ENCODE measurements around the gene ATP2A3.

Gene ATP2A3

DNA sequence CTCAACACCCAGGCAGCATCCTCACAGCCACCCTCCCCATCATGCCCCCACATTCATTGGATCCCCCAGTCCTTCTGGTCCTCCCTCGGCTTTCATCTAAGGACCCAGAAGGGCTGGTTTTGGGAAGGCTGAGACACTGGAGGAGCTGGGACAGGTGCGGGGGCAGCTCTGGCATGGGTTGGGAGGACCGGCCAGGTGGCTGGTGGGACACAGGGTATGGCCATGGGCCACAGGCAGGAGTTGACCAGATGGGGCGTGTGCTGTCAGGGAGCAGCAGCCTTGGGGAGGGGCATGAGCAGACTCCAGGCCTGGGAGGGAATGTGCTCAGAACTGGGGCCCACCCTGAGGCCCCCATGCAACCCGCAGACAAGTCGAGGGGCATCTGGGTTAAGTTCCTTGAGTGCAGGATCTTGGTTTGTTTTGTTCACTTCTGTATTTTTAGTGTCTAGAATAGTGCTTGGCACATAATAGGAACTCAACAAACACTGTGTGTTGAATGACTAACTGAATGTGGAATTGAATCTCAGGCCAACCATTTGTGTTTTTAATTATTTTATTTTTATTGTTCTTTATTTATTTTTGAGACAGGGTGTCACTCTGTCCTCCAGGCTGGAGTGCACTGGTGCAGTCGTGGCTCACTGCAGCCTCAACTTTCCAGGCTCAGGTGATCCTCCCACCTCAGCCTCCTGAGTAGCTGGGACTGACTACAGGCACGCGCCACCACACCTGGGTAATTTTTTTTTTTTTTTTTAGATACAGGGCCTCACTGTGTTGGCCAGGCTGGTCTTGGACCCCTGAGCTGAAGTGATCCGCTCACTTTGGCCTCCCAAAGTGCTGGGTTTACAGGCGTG is 53.6 kb downstream of the ATP2A3 start:
- DNase-seq (ENCODE audit: low read depth): no peak

DNA sequence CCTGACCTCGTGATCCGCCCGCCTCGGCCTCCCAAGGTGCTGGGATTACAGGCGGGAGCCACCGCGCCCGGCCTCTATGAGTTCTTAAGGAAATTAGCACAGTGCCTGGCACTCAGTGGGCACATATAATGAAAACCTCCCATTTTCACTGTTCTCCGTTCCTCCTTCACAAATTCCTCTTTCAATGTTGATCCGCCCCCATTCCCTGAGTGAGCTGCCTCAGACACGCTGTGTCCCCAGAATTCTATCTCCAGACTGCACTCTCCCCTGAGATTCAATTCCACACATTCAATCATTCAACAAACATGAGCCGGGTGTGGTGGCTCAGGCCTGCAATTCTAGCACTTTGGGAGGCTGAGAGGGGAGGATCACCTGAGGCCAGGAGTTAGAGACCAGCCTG is 55.0 kb downstream of the ATP2A3 start:
- no peak for DNase-seq (ENCODE audit: low read depth)

DNA sequence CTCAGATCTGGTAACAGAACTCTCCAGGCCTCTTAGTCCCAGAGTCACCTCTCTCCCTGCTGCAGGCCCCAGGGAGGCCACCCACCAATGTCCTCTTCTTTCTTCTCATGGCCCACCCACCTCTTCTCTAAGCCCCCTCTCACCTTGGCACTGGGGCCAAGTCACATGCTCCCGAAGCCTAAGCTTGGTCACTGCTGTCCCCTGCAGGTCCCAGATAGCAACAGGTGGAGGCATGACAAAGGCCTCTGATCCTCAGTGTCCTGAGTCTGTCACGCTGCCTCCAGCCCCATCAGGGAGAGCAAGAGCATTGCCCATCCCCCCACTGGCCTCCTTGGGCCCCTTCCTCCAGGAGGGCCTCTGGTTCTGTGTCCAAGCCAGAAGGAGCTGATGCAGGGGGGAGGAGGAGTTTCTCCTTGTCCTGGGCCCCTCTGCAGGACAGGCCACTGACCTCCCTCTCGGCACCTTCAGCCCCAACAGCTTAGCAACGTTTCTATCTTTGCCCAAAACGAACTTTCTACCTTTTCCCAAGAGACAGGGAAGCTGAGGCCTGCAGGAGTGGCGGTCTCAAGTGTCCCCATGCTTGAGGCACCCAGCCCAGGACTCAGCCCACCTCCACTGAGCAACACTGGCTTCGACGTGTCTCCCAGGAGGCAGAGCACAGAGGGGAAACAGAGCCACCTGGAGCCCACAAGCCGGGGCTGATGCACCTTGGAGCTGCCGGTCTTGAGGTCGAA is 56.6 kb downstream of the ATP2A3 start:
- no peak for DNase-seq (ENCODE audit: low read depth)

DNA sequence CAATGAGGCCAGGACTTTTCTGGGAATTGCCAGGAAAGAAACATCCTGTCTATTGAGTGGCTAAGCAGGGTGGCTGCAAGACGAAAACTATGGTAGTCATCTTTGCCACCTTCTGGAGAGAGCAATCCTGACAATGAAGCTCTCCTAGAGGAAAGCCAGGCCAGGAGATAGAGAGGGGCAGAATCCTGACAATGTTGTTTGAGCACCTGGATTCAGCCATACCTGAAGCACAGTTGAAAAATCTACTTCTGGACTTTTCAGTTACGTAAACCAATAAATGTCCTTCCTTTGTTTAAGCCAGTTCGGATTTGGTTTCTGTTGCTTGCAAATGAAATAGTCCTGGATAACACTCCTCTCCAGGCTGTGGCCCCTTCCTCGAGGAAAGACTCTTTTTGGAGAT is 57.4 kb downstream of the ATP2A3 start:
- no peak for DNase-seq (ENCODE audit: low read depth)

DNA sequence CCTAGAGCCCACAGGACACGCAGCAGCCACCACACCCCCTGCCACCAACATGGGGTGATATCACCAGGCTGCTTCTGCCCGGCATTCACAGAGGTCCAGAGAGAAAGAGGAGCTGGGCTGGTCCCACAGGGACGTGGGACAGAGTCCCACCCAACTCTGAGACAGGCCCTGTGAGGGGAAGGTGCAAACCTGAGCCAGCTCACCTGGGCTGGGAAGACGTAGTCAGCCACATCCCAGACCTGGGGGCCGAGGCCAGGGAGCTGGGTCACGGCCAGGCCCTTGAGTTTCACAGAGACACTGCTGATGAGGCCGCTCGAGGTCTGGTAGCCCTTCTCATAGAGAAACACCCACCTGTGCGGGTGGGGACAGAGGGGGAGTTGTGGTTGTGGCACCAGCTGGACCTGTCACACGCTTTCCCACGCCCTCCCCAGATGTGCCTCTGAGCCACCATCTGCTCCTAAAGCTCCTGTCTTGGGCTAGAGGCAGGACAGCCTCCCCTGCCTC is 59.2 kb downstream of the ATP2A3 start:
- no peak for DNase-seq (ENCODE audit: low read depth)

DNA sequence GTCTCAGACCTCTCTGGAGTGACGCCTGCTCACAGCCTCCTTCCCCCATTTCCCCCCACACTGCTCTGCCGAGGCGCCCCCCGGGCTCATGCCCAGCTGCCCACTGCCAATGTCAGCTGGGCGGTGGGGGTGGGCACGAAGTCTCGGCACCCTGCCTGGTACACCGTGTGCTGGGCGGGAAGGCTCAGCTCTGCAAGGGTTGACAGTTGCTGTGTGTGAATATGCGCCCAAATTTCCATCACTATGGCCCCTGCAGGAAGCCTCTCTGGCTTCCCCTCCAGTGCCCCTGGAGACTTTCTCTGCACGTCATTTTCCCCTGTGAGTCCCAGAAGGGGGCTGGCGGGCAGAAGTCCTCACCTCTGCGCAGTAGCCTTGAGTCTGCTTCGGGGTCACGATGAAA is 59.7 kb downstream of the ATP2A3 start:
- DNase-seq (ENCODE audit: low read depth): no peak

DNA sequence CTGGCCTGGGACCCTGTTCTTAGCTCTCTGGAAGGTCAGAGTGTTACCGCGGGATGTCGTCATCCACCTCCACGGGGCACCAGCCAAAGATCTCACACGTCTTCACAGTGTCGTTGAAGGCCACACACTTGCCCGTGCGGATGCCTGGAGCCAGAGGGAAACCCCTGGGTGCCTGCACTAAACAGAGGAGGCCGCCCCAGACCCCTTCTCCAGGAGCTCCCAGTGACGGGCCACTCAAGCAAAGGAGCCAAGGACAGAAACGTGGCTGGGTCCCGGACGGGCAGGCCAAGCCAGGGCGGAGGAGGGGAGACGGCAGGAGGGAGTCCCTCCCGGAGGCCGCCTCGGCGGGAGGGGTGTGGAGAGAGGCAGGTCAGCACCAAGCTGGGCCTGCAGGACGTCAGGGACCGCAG is 60.4 kb downstream of the ATP2A3 start:
- DNase-seq (ENCODE audit: low read depth): no peak

GRCh38 chr17:3903051-3903825 is 61.0 kb downstream of the ATP2A3 start:
- no peak for DNase-seq (ENCODE audit: low read depth)

DNA sequence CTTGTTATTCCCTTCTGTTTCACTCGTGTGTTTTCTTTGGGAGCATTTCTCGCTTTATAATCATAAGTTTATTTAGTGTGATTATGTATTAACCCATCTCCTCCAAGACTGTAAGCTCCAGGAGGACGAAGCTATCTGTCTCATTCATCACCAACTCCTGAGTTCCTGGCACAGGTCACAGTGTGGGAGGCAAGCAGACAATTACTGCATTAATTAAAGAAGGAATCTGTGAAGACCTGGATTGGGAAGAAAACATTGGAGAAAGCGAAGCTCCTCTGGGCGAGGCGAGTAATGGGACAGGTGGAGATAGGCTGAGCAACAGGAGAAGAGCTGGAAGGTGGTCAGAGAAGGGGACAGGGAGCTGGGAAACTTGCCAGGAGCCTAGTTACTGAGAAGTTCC is 63.6 kb downstream of the ATP2A3 start:
- no peak for DNase-seq (ENCODE audit: low read depth)

DNA sequence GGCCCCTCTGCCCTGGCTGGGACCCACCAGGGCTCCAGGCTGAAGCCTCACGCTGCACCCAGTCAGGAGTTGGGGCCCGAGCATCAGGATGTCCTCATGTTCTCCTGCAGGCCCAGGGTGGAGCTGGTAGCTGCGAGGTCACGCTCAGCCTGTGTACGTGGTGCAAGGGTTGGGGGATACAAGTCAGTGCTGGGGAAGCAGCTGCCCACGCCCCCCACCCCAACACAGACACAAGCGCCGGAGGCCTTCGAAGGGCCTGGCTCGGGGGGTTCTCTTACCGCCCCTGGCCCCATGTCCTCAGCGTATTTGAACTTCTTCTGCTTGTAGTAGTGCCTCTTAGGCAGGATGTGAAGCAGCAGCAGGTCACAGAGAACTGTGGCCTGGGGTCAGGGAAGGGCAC is 66.5 kb downstream of the ATP2A3 start:
- DNase-seq (ENCODE audit: low read depth): no peak

- DNase-seq (ENCODE audit: low read depth): no peak
Observed at GRCh38 chr17:3896968-3897235, 67.3 kb downstream of the ATP2A3 start.

- no peak for DNase-seq (ENCODE audit: low read depth)
Observed at GRCh38 chr17:3896108-3896967, 67.9 kb downstream of the ATP2A3 start.

- no peak for DNase-seq (ENCODE audit: low read depth)
Observed at GRCh38 chr17:3895354-3895753, 68.9 kb downstream of the ATP2A3 start.

GRCh38 chr17:3894911-3895343 is 69.3 kb downstream of the ATP2A3 start:
- no peak for DNase-seq (ENCODE audit: low read depth)

- no peak for DNase-seq (ENCODE audit: low read depth)
Observed at GRCh38 chr17:3894188-3894587, 70.0 kb downstream of the ATP2A3 start.

DNA sequence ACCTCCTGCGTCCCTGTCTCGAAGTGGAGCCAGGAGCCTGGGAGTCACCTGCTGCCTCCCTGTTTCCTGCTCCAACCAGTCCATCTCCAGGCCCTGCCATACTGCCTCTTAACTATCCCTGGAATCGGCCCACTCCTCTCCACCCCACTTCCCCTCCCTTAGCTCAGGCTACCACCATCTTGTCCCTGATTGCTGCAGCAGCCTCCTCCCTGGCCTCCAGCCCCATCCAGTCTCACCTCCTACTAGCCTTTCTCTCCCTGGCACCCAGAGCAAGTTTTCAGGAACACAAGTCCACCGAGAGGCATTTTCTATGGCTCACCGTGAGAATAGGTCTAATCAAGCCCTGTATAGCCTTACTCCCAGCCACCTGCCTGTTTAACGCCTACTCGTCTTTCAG is 70.5 kb downstream of the ATP2A3 start:
- DNase-seq (ENCODE audit: low read depth): no peak

DNA sequence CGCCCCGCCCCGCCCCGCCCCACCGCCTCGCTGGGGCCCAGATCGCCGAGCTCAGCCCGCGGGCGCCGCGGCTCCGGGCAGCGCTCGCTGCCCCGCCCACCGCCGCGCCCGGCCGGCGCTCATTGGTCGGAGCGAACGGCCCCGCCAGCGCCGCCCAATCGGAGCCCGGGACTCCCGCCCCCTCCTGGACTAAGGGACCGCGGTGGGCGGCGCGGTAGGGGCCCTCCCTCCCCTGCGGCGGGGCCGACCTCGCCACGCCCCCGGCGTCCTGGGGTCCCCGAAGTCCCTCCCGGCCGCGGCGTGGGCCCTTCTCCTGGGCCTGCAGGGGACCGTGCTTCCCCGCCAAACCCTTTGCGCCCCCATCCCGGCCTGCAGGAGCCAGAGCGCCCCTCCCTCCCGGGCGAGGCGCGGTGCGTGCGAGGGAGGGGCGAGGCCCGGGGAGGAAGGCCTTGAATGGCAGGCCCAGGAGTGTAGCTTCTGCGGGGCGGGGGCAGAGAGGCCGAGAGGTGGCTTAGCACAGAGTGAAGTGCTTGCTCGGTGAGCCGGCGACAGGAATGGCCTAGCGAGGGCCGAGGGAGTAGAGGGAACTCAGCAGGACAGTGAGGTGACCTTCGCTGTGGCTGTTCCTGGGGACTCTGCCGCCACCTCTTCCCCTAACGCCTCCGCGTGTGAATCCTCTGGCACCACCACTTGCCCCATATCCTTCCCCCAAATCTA is 71.1 kb downstream of the ATP2A3 start, which contains the start of gene CAMKK1:
TSS of gene CAMKK1 (minus strand) at position 51 of the 717 bp plus-strand sequence. CDS start 7,366 bp downstream, outside the sequence.
- DNase-seq (ENCODE audit: low read depth): peak; percentile 65

DNA sequence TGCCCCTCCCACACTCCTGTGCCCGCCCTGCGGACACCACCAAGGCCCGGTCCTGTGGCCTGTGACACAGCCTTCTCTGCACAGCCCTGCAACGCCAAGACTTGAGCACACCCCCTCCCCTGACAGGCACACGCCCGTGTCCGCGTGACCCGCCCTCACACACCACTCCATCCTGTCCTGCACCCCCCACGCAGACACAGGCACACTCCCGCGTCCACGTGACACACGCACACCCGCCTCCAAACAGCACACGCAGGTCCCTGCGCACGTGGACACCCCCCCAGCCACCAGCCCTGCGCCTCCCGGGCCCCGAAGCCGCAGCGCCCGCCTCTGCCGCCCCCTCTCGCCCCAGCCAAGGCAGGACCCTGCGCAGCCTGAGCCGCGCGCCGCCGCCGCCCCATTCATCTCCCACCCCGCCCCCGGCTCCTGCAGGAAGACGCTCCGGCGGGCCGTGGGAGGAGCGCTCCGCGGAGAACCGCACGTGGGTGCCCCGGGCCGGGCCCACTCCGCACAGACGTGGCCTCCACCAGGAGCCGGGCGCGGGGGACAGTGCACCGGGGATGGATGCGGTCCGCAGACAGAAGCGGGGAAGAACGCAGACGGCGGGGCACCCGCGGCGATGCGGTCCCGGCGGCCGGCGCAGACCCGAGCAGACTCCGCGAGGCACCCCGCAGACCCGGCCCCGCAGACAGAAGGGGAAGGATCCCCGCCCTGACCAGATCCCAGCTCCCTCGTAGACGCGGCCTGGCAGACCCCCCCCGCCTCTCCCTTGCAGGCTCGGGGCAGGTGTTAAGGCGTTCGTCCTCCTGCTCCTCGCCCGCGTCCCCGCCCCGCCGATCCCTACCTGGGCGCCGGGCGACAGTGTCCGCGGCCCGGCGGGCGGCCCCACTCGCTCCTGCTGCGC is 71.9 kb downstream of the ATP2A3 start:
- DNase-seq (ENCODE audit: low read depth): peak; percentile 46

DNA sequence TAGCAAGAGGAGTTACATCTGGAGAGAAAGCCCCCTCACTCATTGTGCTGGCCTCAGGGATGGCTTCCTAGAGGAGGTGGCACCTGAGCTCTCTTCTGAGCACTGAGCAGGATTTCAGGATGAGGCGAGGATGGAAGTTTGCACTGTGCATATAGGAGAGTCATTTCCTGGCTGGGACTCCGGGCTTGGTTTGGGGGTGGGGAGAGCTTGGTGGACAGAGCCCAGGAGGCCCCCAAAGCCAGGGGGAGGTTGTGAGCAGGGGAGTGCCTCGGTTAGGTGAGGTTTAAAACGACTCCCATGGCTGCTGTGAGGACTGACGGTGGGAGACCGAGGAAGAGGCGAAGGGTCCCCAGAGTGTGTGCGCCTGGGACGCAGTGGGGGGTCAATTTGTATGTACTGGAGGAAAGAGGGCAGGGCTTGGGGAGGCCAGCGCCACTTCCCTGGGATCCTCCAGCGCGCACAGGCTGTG is 72.6 kb downstream of the ATP2A3 start:
- DNase-seq (ENCODE audit: low read depth): no peak

DNA sequence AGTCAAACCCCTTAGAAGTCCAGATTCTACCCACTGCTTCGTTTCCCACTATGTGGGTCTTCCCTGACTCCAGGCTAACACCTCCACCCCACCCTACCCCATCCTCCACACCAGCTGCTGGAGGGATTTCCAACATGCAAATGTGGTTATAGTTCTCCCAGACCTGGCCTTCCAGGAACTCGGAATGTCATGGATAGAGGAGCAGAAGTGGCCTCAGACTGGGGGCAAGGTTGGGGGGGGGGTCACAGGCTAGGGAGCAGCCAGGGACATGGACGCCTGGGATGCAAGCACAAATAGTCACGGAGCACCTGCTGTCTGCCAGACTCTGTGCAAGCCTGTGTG is 73.4 kb downstream of the ATP2A3 start:
- DNase-seq (ENCODE audit: low read depth): no peak
